Mucosa of descending colon (tissue), 3 donors: ENCODE results near the gene GSS. TPM values are rescaled to one million over a fixed set of nuclear protein-coding genes. Genes with fewer than 3 reads are reported as not detected.
A peak's percentile ranks its signal among the peaks of the same experiment; 100 is the strongest.

Experiments
- ATAC-seq: fragments of 200-7000 bp; cut with Tn5 transposase; one replicate; pipeline ENCODE4 v1.9.1; 2020; ENCODE audit warnings: mild to moderate bottlenecking, moderate library complexity
- DNase-seq, 3 donors: peaks; one replicate each; pipeline ENCODE4 v3.0.0-alpha.2; 2020
- H3K36me3 ChIP-seq: fragments of 200-600 bp; one replicate; pipeline ENCODE4 v1.8.0; 2021; ENCODE audit warnings: low read depth, mild to moderate bottlenecking
- H3K4me1 ChIP-seq: fragments of 200-600 bp; one replicate; pipeline ENCODE4 v1.8.0; 2021; ENCODE audit warnings: low read depth, mild to moderate bottlenecking
- H3K4me3 ChIP-seq: fragments of 200-600 bp; one replicate; pipeline ENCODE4 v1.8.0; 2021; ENCODE audit warnings: mild to moderate bottlenecking
- H3K9me3 ChIP-seq: fragments of 200-600 bp; one replicate; pipeline ENCODE4 v1.8.0; 2021; ENCODE audit warnings: mild to moderate bottlenecking
- CTCF ChIP-seq: fragments of 200-600 bp; IDR thresholded peaks from one replicate; pipeline ENCODE4 v1.8.0; 2022; ENCODE audit warnings: antibody characterized with exemption, mild to moderate bottlenecking
- intact Hi-C, 2 donors: fragments of 100-400 bp; cut with DNase I in 1 of 2; cut with micrococcal nuclease in 1 of 2; formaldehyde crosslinking; loops; one replicate each; pipeline versions ENCODE4 v1.11.0 to v1.11.1; 2022; cut with DNase I, micrococcal nuclease
- long read RNA-seq, 2 donors: library from polyadenylated mRNA; unstranded; transcript quantifications; one replicate each; pipeline ENCODE4 v2.0.0, GENCODE V29; 2019 to 2021
- total RNA-seq, 3 donors: library from RNA; stranded (reverse); fragmentation: NEBNext Ultra II Directional in 2 of 3; extraction: Animal tissue kit (Norgen Biotek cat#: 25700) in 2 of 3; gene quantifications; one replicate each; pipeline versions ENCODE4 v1.2.1 to v1.2.4, GENCODE V29; 2021 to 2023
- donor health status: DM: no; HTN: no; CAD: no; lungs with moderate emphysema.
- donor health status: DM: no; HTN: no; CAD: no.
- donor health status: DM: no; HTN: yes; CAD: no.

GSS gene
- 10 to 100 TPM; 45.2 to 97.3 (median 91.8) TPM for total RNA-seq
- long read RNA-seq, donor 1, transcript GSS-201 (13 exons, 1,919 nt), result major isoform, 62 of 98 reads
- long read RNA-seq, donor 1, partial matches to known transcripts, result 18 of 98 reads
- long read RNA-seq, donor 1, other reads (novel, unspliced or antisense), result 18 of 98 reads
- long read RNA-seq, donor 2, transcript GSS-201 (13 exons, 1,919 nt), result major isoform, 63 of 92 reads
- long read RNA-seq, donor 2, partial matches to known transcripts, result 14 of 92 reads
- long read RNA-seq, donor 2, other reads (novel, unspliced or antisense), result 15 of 92 reads

GRCh38 chr20:34955231-34956040 is at the start of gene GSS, which contains the start of gene MYH7B:
Gene GSS, minus strand, starts transcription at chr20:34955806. Its CDS starts 3,954 bp downstream, at chr20:34951852.
Gene MYH7B, plus strand, starts transcription at chr20:34955868. Its CDS starts 22,138 bp downstream, at chr20:34978006.
- Histone ChIP-seq H3K9me3 (no peaks in the 10 kb centered on the region), H3K4me3 (peak within 1 kb of the TSS; percentile 37), H3K36me3 (no peaks in the 10 kb centered on the region), H3K4me1 (peaks cover 22% of the 10 kb centered on the region)
- intact Hi-C loops, result loop anchor here in 1 of 2 donors (2.0 kb wide), 1 partner anchor 81 kb away; no protein-coding TSS in a partner anchor
- DNase-seq (peak; percentile 97 to 100 (median 99)), ATAC-seq (peak; percentile 92)
- peak; percentile 12 for TF ChIP-seq CTCF

GRCh38 chr20:35004749-35005462 is 49.3 kb upstream of the GSS start:
- Histone ChIP-seq H3K9me3 (no peaks in the 10 kb centered on the region), H3K4me1 (no peaks in the 10 kb centered on the region), H3K36me3 (peaks cover 46% of the 10 kb centered on the region), H3K4me3 (no peak overlapping the region)
- peak in 1 of 3 donors; percentile 8 for DNase-seq
- TF ChIP-seq CTCF, result no peak
- ATAC-seq, result no peak
- intact Hi-C loops, result no loop called here

- Histone ChIP-seq H3K9me3 (no peaks in the 10 kb centered on the region), H3K4me1 (no peaks in the 10 kb centered on the region), H3K4me3 (no peak overlapping the region), H3K36me3 (peaks cover 40% of the 10 kb centered on the region)
- DNase-seq, result peak in 2 of 3 donors; percentile 21 to 29
- no peak for ATAC-seq
- TF ChIP-seq CTCF, result no peak
- intact Hi-C loops, result no loop called here
Measured at GRCh38 chr20:35004051-35004725, 48.6 kb upstream of the GSS start.

- no peaks in the 10 kb centered on the region for H3K4me1 ChIP-seq
- TF ChIP-seq CTCF, result no peak
Measured at GRCh38 chr20:35003211-35004031, 47.8 kb upstream of the GSS start.

More at GRCh38 chr20:35003211-35004031, 47.8 kb upstream of the GSS start:
- Histone ChIP-seq H3K9me3 (no peaks in the 10 kb centered on the region), H3K4me3 (no peak overlapping the region), H3K36me3 (peaks cover 36% of the 10 kb centered on the region)
- DNase-seq (peak in 2 of 3 donors; percentile 17 to 40), ATAC-seq (no peak)
- intact Hi-C loops, result no loop called here
